ENCODE measurements around the gene FILIP1L. TPM values are rescaled to one million over a fixed set of nuclear protein-coding genes. Genes with fewer than 3 reads are reported as not detected.

FILIP1L gene
- total and polyA plus RNA-seq, 2 of the 4 experiments (the other 2 are of a cell fraction), result 11.5 to 19.9 TPM

GRCh38 chr3:100160521-100160920 lies 46.2 kb upstream of the FILIP1L start:
- Histone ChIP-seq H3K4ac (ENCODE audit: low read depth, low read length) (peak overlapping the region; percentile 17; the same call in 1 of the 2 replicates), H3K23ac (ENCODE audit: low read depth, low read length) (no peak overlapping the region), H2BK15ac (ENCODE audit: low read depth, low read length) (no peak overlapping the region), H3K9ac (ENCODE audit: low read depth, low read length) (no peak overlapping the region), H4K20me1 (ENCODE audit: insufficient read depth, low read length) (no peaks in the 10 kb centered on the region), H3K9me1 (ENCODE audit: insufficient read depth, low read length) (no peaks in the 10 kb centered on the region; the same call in 1 of the 2 replicates), H3K9me3 (ENCODE audit: control insufficient read depth, insufficient read depth, low read length) (peaks cover 2% of the 10 kb centered on the region; the same call in 1 of the 2 replicates), H2BK20ac (ENCODE audit: low read depth, low read length) (peak overlapping the region; percentile 57; the same call in 1 of the 2 replicates), H2AFZ (replicated peaks; ENCODE audit: low read length, poor library complexity) (no peak overlapping the region), H2AK5ac (ENCODE audit: low read depth, low read length) (no peak overlapping the region), H3K4me1 (ENCODE audit: control insufficient read depth, insufficient read depth, low read length) (peaks cover 5% of the 10 kb centered on the region), H3K27me3 (ENCODE audit: control insufficient read depth, insufficient read depth, low read length) (no peaks in the 10 kb centered on the region), H2BK5ac (ENCODE audit: low read depth, low read length, poor library complexity, severe bottlenecking) (peak overlapping the region; percentile 78), H2BK120ac (ENCODE audit: low read depth, low read length) (peak overlapping the region; percentile 53; the same call in 1 of the 2 replicates), H3K79me1 (ENCODE audit: low read depth in 1 of 2, low read length in 2 of 2) (no peaks in the 10 kb centered on the region), H3K27ac (ENCODE audit: insufficient read depth, low read length) (no peak overlapping the region), H2AK9ac (replicated peaks; ENCODE audit: low read depth, low read length, poor library complexity) (no peak overlapping the region), H3K56ac (ENCODE audit: extremely low read depth, insufficient read depth, low read length) (no peak overlapping the region), H3K4me2 (ENCODE audit: low read depth, low read length) (no peak overlapping the region), H3K36me3 (ENCODE audit: control insufficient read depth, insufficient read depth, low read length) (no peaks in the 10 kb centered on the region), H4K91ac (ENCODE audit: insufficient read depth, low read depth, low read length) (no peak overlapping the region), H3K4me3 (ENCODE audit: insufficient read depth, low read depth, low read length) (no peak overlapping the region), H4K8ac (ENCODE audit: low read depth in 2 of 2, low read length in 2 of 2) (no peak overlapping the region), H4K5ac (ENCODE audit: low read depth, low read length) (0 out of 2 replicates have a peak overlapping the region, but pooled peaks have one; percentile 23), H3K14ac (replicated peaks; ENCODE audit: low read depth, low read length) (peak overlapping the region; percentile 67; the same call in 1 of the 2 replicates), H3K18ac (ENCODE audit: low read depth, low read length) (peak overlapping the region; percentile 50; the same call in 1 of the 2 replicates)
- intact Hi-C loops (cut with micrococcal nuclease) (no loop called here), dilution Hi-C loops (cut with HindIII; ENCODE audit: low sequenced_read_pairs, unreplicated experiment) (no loop called here), in situ Hi-C loops (cut with MboI; ENCODE audit: low sequenced_read_pairs) (no loop called here)
- CTCF ChIA-PET, result interaction anchor here (0.5 kb wide), 1 partner anchor 43 kb away, joined by 3 read pairs; no protein-coding TSS in a partner anchor
- ATAC-seq (ENCODE audit: low read depth) (no peak), DNase-seq (no peak)
- POLR2A ChIA-PET (ENCODE audit: unreplicated experiment), result no interaction called here
- TF ChIP-seq, protein P1, sequence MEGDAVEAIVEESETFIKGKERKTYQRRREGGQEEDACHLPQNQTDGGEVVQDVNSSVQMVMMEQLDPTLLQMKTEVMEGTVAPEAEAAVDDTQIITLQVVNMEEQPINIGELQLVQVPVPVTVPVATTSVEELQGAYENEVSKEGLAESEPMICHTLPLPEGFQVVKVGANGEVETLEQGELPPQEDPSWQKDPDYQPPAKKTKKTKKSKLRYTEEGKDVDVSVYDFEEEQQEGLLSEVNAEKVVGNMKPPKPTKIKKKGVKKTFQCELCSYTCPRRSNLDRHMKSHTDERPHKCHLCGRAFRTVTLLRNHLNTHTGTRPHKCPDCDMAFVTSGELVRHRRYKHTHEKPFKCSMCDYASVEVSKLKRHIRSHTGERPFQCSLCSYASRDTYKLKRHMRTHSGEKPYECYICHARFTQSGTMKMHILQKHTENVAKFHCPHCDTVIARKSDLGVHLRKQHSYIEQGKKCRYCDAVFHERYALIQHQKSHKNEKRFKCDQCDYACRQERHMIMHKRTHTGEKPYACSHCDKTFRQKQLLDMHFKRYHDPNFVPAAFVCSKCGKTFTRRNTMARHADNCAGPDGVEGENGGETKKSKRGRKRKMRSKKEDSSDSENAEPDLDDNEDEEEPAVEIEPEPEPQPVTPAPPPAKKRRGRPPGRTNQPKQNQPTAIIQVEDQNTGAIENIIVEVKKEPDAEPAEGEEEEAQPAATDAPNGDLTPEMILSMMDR (conservative IDR thresholded peaks at IDR 0.05; ENCODE audit: low read depth, low read length), result no peak
- TF ChIP-seq ELK1 (IDR thresholded peaks at IDR 0.05; ENCODE audit: borderline replicate concordance, low read depth, low read length), result no peak
- no peak for TF ChIP-seq RCOR1 (IDR thresholded peaks at IDR 0.05; ENCODE audit: insufficient replicate concordance, low read length)
- no peak for TF ChIP-seq CEBPB (IDR thresholded peaks at IDR 0.05; ENCODE audit: low read depth, low read length)
- TF ChIP-seq BHLHE40 (IDR thresholded peaks at IDR 0.05; ENCODE audit: low read depth, low read length), result no peak
- no peak for TF ChIP-seq MAFK (IDR thresholded peaks at IDR 0.05; ENCODE audit: low read depth, low read length)
- no peak for TF ChIP-seq POLR2A (IDR thresholded peaks at IDR 0.05; ENCODE audit: low read depth, low read length)
- TF ChIP-seq FOS (IDR thresholded peaks at IDR 0.05; ENCODE audit: low read depth, low read length), result no peak
- no peak for TF ChIP-seq NFE2L2 (IDR thresholded peaks at IDR 0.05; ENCODE audit: low read depth, low read length)
- no peak for TF ChIP-seq RAD21 (IDR thresholded peaks at IDR 0.05; ENCODE audit: low read length)
- TF ChIP-seq, protein P2, sequence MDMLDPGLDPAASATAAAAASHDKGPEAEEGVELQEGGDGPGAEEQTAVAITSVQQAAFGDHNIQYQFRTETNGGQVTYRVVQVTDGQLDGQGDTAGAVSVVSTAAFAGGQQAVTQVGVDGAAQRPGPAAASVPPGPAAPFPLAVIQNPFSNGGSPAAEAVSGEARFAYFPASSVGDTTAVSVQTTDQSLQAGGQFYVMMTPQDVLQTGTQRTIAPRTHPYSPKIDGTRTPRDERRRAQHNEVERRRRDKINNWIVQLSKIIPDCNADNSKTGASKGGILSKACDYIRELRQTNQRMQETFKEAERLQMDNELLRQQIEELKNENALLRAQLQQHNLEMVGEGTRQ (IDR thresholded peaks at IDR 0.05; ENCODE audit: low read depth, low read length), result no peak
- TF ChIP-seq RFX5 (IDR thresholded peaks at IDR 0.05; ENCODE audit: low read depth, low read length), result no peak
- TF ChIP-seq CHD1 (IDR thresholded peaks at IDR 0.05; ENCODE audit: low read depth, low read length), result no peak
- no peak for TF ChIP-seq MAZ (IDR thresholded peaks at IDR 0.05; ENCODE audit: borderline replicate concordance, low read depth, low read length)
- TF ChIP-seq SMC3 (IDR thresholded peaks at IDR 0.05; ENCODE audit: low read depth, low read length), result no peak
- no peak for TF ChIP-seq MXI1 (IDR thresholded peaks at IDR 0.05; ENCODE audit: borderline replicate concordance, low read depth, low read length)
- BruUV-seq (replicated peaks), result no TSS peak
- WGBS, 2 experiments (ENCODE audit: extremely low coverage in 2 of 2, insufficient read length in 1 of 2), result no CpG with 5 or more reads among the region's 2 CpGs

All from IMR-90 (cell line).